Measurements from ENCODE around the gene KIAA1958.

GRCh38 chr9:112489876-112490666 lies 3.4 kb downstream of the KIAA1958 start:
- no peak for TF ChIP-seq CTCF (IDR thresholded peaks at IDR 0.05)
- TF ChIP-seq POLR2A (IDR thresholded peaks at IDR 0.05) = no peak
